Keratinocyte (primary cell): Measurements from ENCODE around the gene CTPS2. TPM values are rescaled to one million over a fixed set of nuclear protein-coding genes. Genes with fewer than 3 reads are reported as not detected.

Source experiments
- DNase-seq: peaks from one replicate; pipeline ENCODE4 v3.0.0-alpha.2; 2011; ENCODE audit warnings: low read depth, missing footprints, low spot score
- FAIRE-seq: peaks from 2 replicates; lab custom pipeline; 2011; peaks lifted over from hg19 to GRCh38; lab: Jason Lieb, UNC
- H2AFZ ChIP-seq: 2 replicates; pipeline ENCODE4 v1.6.0; 2012; ENCODE audit warnings: low read length, control low read depth, inconsistent platforms; ENCODE audit not compliant: control insufficient read depth
- H3K27ac ChIP-seq: 2 replicates; pipeline ENCODE4 v1.5.1; 2011; ENCODE audit warnings: low read length; ENCODE audit not compliant: control insufficient read depth, insufficient read depth
- H3K27me3 ChIP-seq: 3 replicates; pipeline ENCODE4 v1.6.0; 2011; ENCODE audit warnings: low read length; ENCODE audit not compliant: control insufficient read depth, insufficient read depth; ENCODE audit errors: extremely low read depth
- H3K36me3 ChIP-seq, 2 experiments: 2 replicates in 1 of 2; 3 replicates in 1 of 2; pipeline ENCODE4 v1.5.1; 2011; ENCODE audit warnings: low read length in 2 of 2, mild to moderate bottlenecking in 1 of 2; ENCODE audit not compliant: control insufficient read depth in 2 of 2, insufficient read depth in 2 of 2; ENCODE audit errors: extremely low read depth in 1 of 2
- H3K4me1 ChIP-seq: 3 replicates; pipeline ENCODE4 v1.5.1; 2011; ENCODE audit warnings: low read length; ENCODE audit not compliant: control insufficient read depth, insufficient read depth; ENCODE audit errors: extremely low read depth
- H3K4me2 ChIP-seq: 3 replicates; pipeline ENCODE4 v1.6.0; 2011; ENCODE audit warnings: low read depth, low read length; ENCODE audit not compliant: control insufficient read depth, insufficient read depth; ENCODE audit errors: extremely low read depth
- H3K4me3 ChIP-seq, 3 experiments: fragments of 200-600 bp in 1 of 3; sonication (generic) in 1 of 3; 2 replicates in 2 of 3; 3 replicates in 1 of 3; pipeline ENCODE4 v1.5.1; 2011 to 2016; ENCODE audit warnings: low read length in 3 of 3, mild to moderate bottlenecking in 3 of 3, control low read depth in 2 of 3, inconsistent platforms in 1 of 3, low read depth in 1 of 3, mixed read lengths in 1 of 3, mixed run types in 1 of 3, moderate library complexity in 1 of 3; ENCODE audit not compliant: control insufficient read depth in 2 of 3, insufficient read depth in 2 of 3; ENCODE audit errors: extremely low read depth in 1 of 3
- H3K79me2 ChIP-seq: 2 replicates; pipeline ENCODE4 v1.6.0; 2012; ENCODE audit warnings: low read length; ENCODE audit not compliant: control insufficient read depth, insufficient read depth
- H3K9ac ChIP-seq: 3 replicates; pipeline ENCODE4 v1.6.0; 2011; ENCODE audit warnings: low read length; ENCODE audit not compliant: control insufficient read depth, insufficient read depth; ENCODE audit errors: extremely low read depth
- H3K9me1 ChIP-seq: 3 replicates; pipeline ENCODE4 v1.6.0; 2011; ENCODE audit warnings: low read length; ENCODE audit not compliant: control insufficient read depth, insufficient read depth; ENCODE audit errors: extremely low read depth
- H3K9me3 ChIP-seq: 2 replicates; pipeline ENCODE4 v1.5.1; 2012; ENCODE audit warnings: low read depth, low read length; ENCODE audit not compliant: control insufficient read depth
- H4K20me1 ChIP-seq: 3 replicates; pipeline ENCODE4 v1.6.0; 2011; ENCODE audit warnings: low read length; ENCODE audit not compliant: control insufficient read depth, insufficient read depth; ENCODE audit errors: extremely low read depth
- CTCF ChIP-seq, 3 experiments: IDR thresholded peaks in 1 of 3; conservative IDR thresholded peaks in 1 of 3; optimal IDR thresholded peaks in 1 of 3; 2 replicates in 2 of 3; 3 replicates in 1 of 3; pipeline versions ENCODE3 to v1.5.1; 2011; ENCODE audit warnings: low read length in 3 of 3, mild to moderate bottlenecking in 3 of 3, moderate library complexity in 2 of 3, control low read depth in 1 of 3, inconsistent platforms in 1 of 3; ENCODE audit not compliant: insufficient read depth in 2 of 3; ENCODE audit errors: extremely low read depth in 1 of 3
- EZH2 ChIP-seq: IDR thresholded peaks from one replicate; pipeline ENCODE4 v1.6.1; 2012; ENCODE audit warnings: inconsistent platforms, mild to moderate bottlenecking, low read length, moderate library complexity
- dilution Hi-C: fragments of 300-500 bp; cut with MboI; formaldehyde crosslinking; loops from one replicate; pipeline ENCODE4 v1.7.0; 2020; ENCODE audit warnings: low sequenced_read_pairs; ENCODE audit not compliant: extremely low pct_ligation_motif_present
- polyA plus RNA-seq, 5 experiments: library from polyadenylated mRNA; depleted of rRNA in 3 of 5; stranded (reverse) in 3 of 5; stranded (forward) in 1 of 5; unstranded in 1 of 5; fragments of >200 nt; gene quantifications; 1 replicate in 1 of 5; 2 replicates in 3 of 5; 3 replicates in 1 of 5; pipeline versions ENCODE4 v1.2.1 to v1.2.3, GENCODE V29; 2011 to 2012; ENCODE audit warnings: missing spikeins in 2 of 5, low read depth in 1 of 5, low replicate concordance in 1 of 5

The CTPS2 gene
- polyA plus RNA-seq, 1 donor (not counting 4 experiments of a cell fraction or from before 2014, with no cell fraction given), result 12.3 TPM

DNA sequence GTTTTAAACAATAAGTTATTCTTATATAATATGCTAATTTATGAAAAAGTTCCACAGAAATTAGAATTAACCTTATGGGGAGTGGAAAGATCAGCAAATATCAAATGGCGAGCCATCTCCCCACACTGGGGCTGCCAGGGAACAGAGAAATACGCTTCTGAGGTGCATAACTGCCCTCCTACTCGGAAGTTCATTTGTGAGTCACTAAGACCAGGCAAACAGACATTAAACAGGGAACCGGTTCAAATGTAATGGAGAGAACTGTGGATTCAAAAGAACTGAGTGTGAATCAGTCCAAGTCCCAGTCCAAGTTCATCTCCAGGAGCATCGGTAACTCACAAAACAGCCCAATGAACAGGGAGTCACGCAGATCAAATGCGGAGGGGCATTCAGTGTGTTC, 73.9 kb downstream of the CTPS2 start:
- Histone ChIP-seq H4K20me1 (no peaks in the 10 kb centered on the region), H3K27me3 (no peaks in the 10 kb centered on the region), H3K9me3 (no peaks in the 10 kb centered on the region), H3K79me2 (no peaks in the 10 kb centered on the region), H3K27ac (no peak overlapping the region), H2AFZ (no peak overlapping the region), H3K9ac (no peak overlapping the region), H3K4me2 (no peak overlapping the region), H3K4me3 (no peak overlapping the region), H3K9me1 (no peaks in the 10 kb centered on the region), H3K4me1 (peaks cover 9% of the 10 kb centered on the region), H3K36me3 (peaks cover 2 to 3% of the 10 kb centered on the region in 2 experiments)
- TF ChIP-seq EZH2 (no peak), CTCF (optimal IDR thresholded peaks at IDR 0.05 in 1 of 3, IDR thresholded peaks at IDR 0.05 in 1 of 3, conservative IDR thresholded peaks at IDR 0.05 in 1 of 3; ENCODE audit: extremely low read depth in 1 of 3, insufficient read depth in 2 of 3, low read length in 3 of 3) (no peak)
- no peak for DNase-seq
- dilution Hi-C loops, result no loop called here
- no peak for FAIRE-seq

DNA sequence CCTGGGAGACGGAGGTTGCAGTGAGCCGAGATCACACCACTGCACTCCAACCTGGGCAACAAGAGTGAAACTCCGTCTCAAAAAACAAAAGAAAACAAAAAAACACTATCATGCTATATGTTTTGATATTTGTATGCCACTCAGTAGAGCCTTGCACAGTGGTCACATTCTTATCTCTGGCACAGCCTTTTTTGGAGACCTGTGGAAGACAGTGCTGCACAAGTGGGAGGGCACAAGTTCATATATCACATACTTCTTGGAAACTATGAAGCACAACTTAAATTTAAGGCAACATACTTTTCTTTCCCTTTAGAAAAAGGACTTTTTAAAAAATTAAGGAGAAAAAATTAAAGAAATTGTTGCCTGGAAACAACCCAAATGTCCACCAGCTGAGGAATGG, 76.9 kb downstream of the CTPS2 start:
- dilution Hi-C loops, result no loop called here
- H3K36me3 ChIP-seq, result peaks cover 2 to 3% of the 10 kb centered on the region in 2 experiments
- H3K27ac ChIP-seq, result no peak overlapping the region
- no peak for DNase-seq
- no peaks in the 10 kb centered on the region for H3K9me3 ChIP-seq
- H3K9ac ChIP-seq, result no peak overlapping the region
- TF ChIP-seq EZH2, result no peak
- H3K79me2 ChIP-seq, result no peaks in the 10 kb centered on the region
- no peak for FAIRE-seq
- no peak overlapping the region for H3K4me3 ChIP-seq
- no peak overlapping the region for H3K4me2 ChIP-seq
- H3K9me1 ChIP-seq, result no peaks in the 10 kb centered on the region
- H4K20me1 ChIP-seq, result no peaks in the 10 kb centered on the region
- no peaks in the 10 kb centered on the region for H3K27me3 ChIP-seq
- H2AFZ ChIP-seq, result no peak overlapping the region
- no peaks in the 10 kb centered on the region for H3K4me1 ChIP-seq

DNA sequence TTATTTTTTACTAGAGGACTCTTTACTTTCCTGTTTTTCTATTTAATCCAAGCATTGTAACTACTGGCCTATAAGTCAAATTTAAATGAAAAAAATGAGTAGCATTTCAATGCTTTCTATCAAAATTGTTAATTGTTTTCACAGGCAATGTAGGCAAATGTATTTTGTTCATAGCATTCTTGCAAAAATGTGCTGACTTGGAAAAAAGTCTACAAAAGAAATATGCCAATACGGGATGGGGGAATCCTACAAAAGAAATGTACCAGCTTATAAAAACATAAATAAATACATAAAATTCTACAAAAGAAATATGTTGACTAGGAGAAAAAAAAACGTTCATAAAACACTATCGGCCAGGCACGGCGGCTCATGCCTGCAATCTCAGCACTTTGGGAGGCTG, 77.4 kb downstream of the CTPS2 start:
- no peak for DNase-seq
- H3K4me2 ChIP-seq, result no peak overlapping the region
- no peak overlapping the region for H3K27ac ChIP-seq
- H3K4me3 ChIP-seq, result no peak overlapping the region
- H2AFZ ChIP-seq, result no peak overlapping the region
- H3K79me2 ChIP-seq, result no peaks in the 10 kb centered on the region
- FAIRE-seq, result no peak
- no peaks in the 10 kb centered on the region for H4K20me1 ChIP-seq
- H3K9me1 ChIP-seq, result no peaks in the 10 kb centered on the region
- no peak overlapping the region for H3K9ac ChIP-seq
- TF ChIP-seq EZH2 (no peak), CTCF (optimal IDR thresholded peaks at IDR 0.05 in 1 of 3, IDR thresholded peaks at IDR 0.05 in 1 of 3, conservative IDR thresholded peaks at IDR 0.05 in 1 of 3; ENCODE audit: extremely low read depth in 1 of 3, insufficient read depth in 2 of 3, low read length in 3 of 3) (no peak)
- no peaks in the 10 kb centered on the region for H3K9me3 ChIP-seq
- H3K27me3 ChIP-seq, result no peaks in the 10 kb centered on the region
- no peaks in the 10 kb centered on the region for H3K4me1 ChIP-seq
- H3K36me3 ChIP-seq, result peaks cover 2 to 3% of the 10 kb centered on the region in 2 experiments
- dilution Hi-C loops, result no loop called here
